ENCODE results near the gene SYNGR3.
A peak's percentile ranks its signal among the peaks of the same experiment; 100 is the strongest.
"Not testable (repeated sequence)": the region's sequence is repeated elsewhere in the genome, so short reads cannot be mapped to it uniquely, and the experiment has no call there.

The SYNGR3 gene

GRCh38 chr16:2009791-2010510 is 20.2 kb downstream of the SYNGR3 start, which contains the start of gene ZNF598:
Gene ZNF598, minus strand, starts transcription at chr16:2009821.
- Histone ChIP-seq H3K27me3 (ENCODE audit: control insufficient read depth in 2 of 2, insufficient read depth in 2 of 2, low read length in 2 of 2) (no peaks in the 10 kb centered on the region), H3K9ac (ENCODE audit: low read depth in 1 of 2, low read length in 2 of 2) (peak within 1 kb of the TSS; percentile 93 to 95), H3K4me3 (ENCODE audit: low read length in 2 of 2) (peak within 1 kb of the TSS; percentile 81 to 84), H3K27ac (ENCODE audit: low read depth in 2 of 2, low read length in 2 of 2) (peak within 1 kb of the TSS; percentile 84 to 90), H3K4me1 (ENCODE audit: control insufficient read depth in 2 of 2, insufficient read depth in 2 of 2, low read length in 2 of 2) (peaks cover 27 to 32% of the 10 kb centered on the region in 2 donors), H3K36me3 (ENCODE audit: control insufficient read depth in 2 of 2, insufficient read depth in 2 of 2, low read length in 2 of 2) (no peaks in the 10 kb centered on the region), H3K9me3 (ENCODE audit: control insufficient read depth in 2 of 2, low read length in 2 of 2) (no peaks in the 10 kb centered on the region)

GRCh38 chr16:2011726-2012125 is 22.0 kb downstream of the SYNGR3 start:
- not testable (repeated sequence) for H3K9ac ChIP-seq (ENCODE audit: low read depth in 1 of 2, low read length in 2 of 2); H3K4me3 ChIP-seq (ENCODE audit: low read length in 2 of 2); H3K27ac ChIP-seq (ENCODE audit: low read depth in 2 of 2, low read length in 2 of 2); H3K9me3 ChIP-seq (ENCODE audit: control insufficient read depth in 2 of 2, low read length in 2 of 2); H3K27me3 ChIP-seq (ENCODE audit: control insufficient read depth in 2 of 2, insufficient read depth in 2 of 2, low read length in 2 of 2); H3K36me3 ChIP-seq (ENCODE audit: control insufficient read depth in 2 of 2, insufficient read depth in 2 of 2, low read length in 2 of 2)
- H3K4me1 ChIP-seq (ENCODE audit: control insufficient read depth in 2 of 2, insufficient read depth in 2 of 2, low read length in 2 of 2), result peaks cover 34 to 41% of the 10 kb centered on the region in 2 donors

- H3K4me1 ChIP-seq (ENCODE audit: control insufficient read depth in 2 of 2, insufficient read depth in 2 of 2, low read length in 2 of 2), result peaks cover 19 to 24% of the 10 kb centered on the region in 2 donors
- no peaks in the 10 kb centered on the region for H3K36me3 ChIP-seq (ENCODE audit: control insufficient read depth in 2 of 2, insufficient read depth in 2 of 2, low read length in 2 of 2)
- no peak overlapping the region for H3K27ac ChIP-seq (ENCODE audit: low read depth in 2 of 2, low read length in 2 of 2)
- H3K9me3 ChIP-seq (ENCODE audit: control insufficient read depth in 2 of 2, low read length in 2 of 2), result no peaks in the 10 kb centered on the region
- H3K4me3 ChIP-seq (ENCODE audit: low read length in 2 of 2), result no peak overlapping the region
- no peak overlapping the region for H3K9ac ChIP-seq (ENCODE audit: low read depth in 1 of 2, low read length in 2 of 2)
- H3K27me3 ChIP-seq (ENCODE audit: control insufficient read depth in 2 of 2, insufficient read depth in 2 of 2, low read length in 2 of 2), result no peaks in the 10 kb centered on the region
These were observed 23.8 kb downstream of the SYNGR3 start for GRCh38 chr16:2013527-2013926.

- no peak overlapping the region for H3K4me3 ChIP-seq (ENCODE audit: low read length in 2 of 2)
- peak overlapping the region; percentile 72 to 82 for H3K9ac ChIP-seq (ENCODE audit: low read depth in 1 of 2, low read length in 2 of 2)
- H3K27me3 ChIP-seq (ENCODE audit: control insufficient read depth in 2 of 2, insufficient read depth in 2 of 2, low read length in 2 of 2), result peaks cover 13 to 15% of the 10 kb centered on the region in 2 donors
- no peaks in the 10 kb centered on the region for H3K9me3 ChIP-seq (ENCODE audit: control insufficient read depth in 2 of 2, low read length in 2 of 2)
- H3K36me3 ChIP-seq (ENCODE audit: control insufficient read depth in 2 of 2, insufficient read depth in 2 of 2, low read length in 2 of 2), result no peaks in the 10 kb centered on the region
- peak overlapping the region; percentile 92 to 95 for H3K27ac ChIP-seq (ENCODE audit: low read depth in 2 of 2, low read length in 2 of 2)
- peaks cover 11 to 15% of the 10 kb centered on the region in 2 donors for H3K4me1 ChIP-seq (ENCODE audit: control insufficient read depth in 2 of 2, insufficient read depth in 2 of 2, low read length in 2 of 2)
These were observed 25.6 kb downstream of the SYNGR3 start for GRCh38 chr16:2015117-2015946.

- peak overlapping the region; percentile 72 to 82 for H3K9ac ChIP-seq (ENCODE audit: low read depth in 1 of 2, low read length in 2 of 2)
- no peaks in the 10 kb centered on the region for H3K36me3 ChIP-seq (ENCODE audit: control insufficient read depth in 2 of 2, insufficient read depth in 2 of 2, low read length in 2 of 2)
- peak overlapping the region; percentile 92 to 95 for H3K27ac ChIP-seq (ENCODE audit: low read depth in 2 of 2, low read length in 2 of 2)
These were observed 26.1 kb downstream of the SYNGR3 start for GRCh38 chr16:2015947-2016208.

GRCh38 chr16:2016407-2016922 is 26.7 kb downstream of the SYNGR3 start:
- peaks cover 18 to 19% of the 10 kb centered on the region in 2 donors for H3K27me3 ChIP-seq (ENCODE audit: control insufficient read depth in 2 of 2, insufficient read depth in 2 of 2, low read length in 2 of 2)
- peaks cover 8 to 15% of the 10 kb centered on the region in 2 donors for H3K4me1 ChIP-seq (ENCODE audit: control insufficient read depth in 2 of 2, insufficient read depth in 2 of 2, low read length in 2 of 2)
- H3K9me3 ChIP-seq (ENCODE audit: control insufficient read depth in 2 of 2, low read length in 2 of 2), result no peaks in the 10 kb centered on the region
- H3K27ac ChIP-seq (ENCODE audit: low read depth in 2 of 2, low read length in 2 of 2), result no peak overlapping the region
- H3K36me3 ChIP-seq (ENCODE audit: control insufficient read depth in 2 of 2, insufficient read depth in 2 of 2, low read length in 2 of 2), result no peaks in the 10 kb centered on the region
- H3K4me3 ChIP-seq (ENCODE audit: low read length in 2 of 2), result no peak overlapping the region
- no peak overlapping the region for H3K9ac ChIP-seq (ENCODE audit: low read depth in 1 of 2, low read length in 2 of 2)

More at GRCh38 chr16:2015947-2016208, 26.1 kb downstream of the SYNGR3 start:
- Histone ChIP-seq H3K9me3 (ENCODE audit: control insufficient read depth in 2 of 2, low read length in 2 of 2) (no peaks in the 10 kb centered on the region), H3K27me3 (ENCODE audit: control insufficient read depth in 2 of 2, insufficient read depth in 2 of 2, low read length in 2 of 2) (peaks cover 18 to 19% of the 10 kb centered on the region in 2 donors), H3K4me1 (ENCODE audit: control insufficient read depth in 2 of 2, insufficient read depth in 2 of 2, low read length in 2 of 2) (peaks cover 8 to 15% of the 10 kb centered on the region in 2 donors), H3K4me3 (ENCODE audit: low read length in 2 of 2) (no peak overlapping the region)

- H3K27ac ChIP-seq (ENCODE audit: low read depth in 2 of 2, low read length in 2 of 2), result no peak within 1 kb of the TSS
- no peaks in the 10 kb centered on the region for H3K36me3 ChIP-seq (ENCODE audit: control insufficient read depth in 2 of 2, insufficient read depth in 2 of 2, low read length in 2 of 2)
- H3K9me3 ChIP-seq (ENCODE audit: control insufficient read depth in 2 of 2, low read length in 2 of 2), result no peaks in the 10 kb centered on the region
- H3K27me3 ChIP-seq (ENCODE audit: control insufficient read depth in 2 of 2, insufficient read depth in 2 of 2, low read length in 2 of 2), result peaks cover 18 to 19% of the 10 kb centered on the region in 2 donors
- H3K9ac ChIP-seq (ENCODE audit: low read depth in 1 of 2, low read length in 2 of 2), result no peak within 1 kb of the TSS
- no peak within 1 kb of the TSS for H3K4me3 ChIP-seq (ENCODE audit: low read length in 2 of 2)
- H3K4me1 ChIP-seq (ENCODE audit: control insufficient read depth in 2 of 2, insufficient read depth in 2 of 2, low read length in 2 of 2), result peaks cover 20 to 26% of the 10 kb centered on the region in 2 donors
These were observed 29.7 kb downstream of the SYNGR3 start, which contains the start of gene NPW for GRCh38 chr16:2019518-2019920. Gene NPW, plus strand, starts transcription at chr16:2019785.

GRCh38 chr16:2019921-2020831 is 30.4 kb downstream of the SYNGR3 start:
- peaks cover 18 to 19% of the 10 kb centered on the region in 2 donors for H3K27me3 ChIP-seq (ENCODE audit: control insufficient read depth in 2 of 2, insufficient read depth in 2 of 2, low read length in 2 of 2)
- no peak overlapping the region for H3K4me3 ChIP-seq (ENCODE audit: low read length in 2 of 2)
- H3K4me1 ChIP-seq (ENCODE audit: control insufficient read depth in 2 of 2, insufficient read depth in 2 of 2, low read length in 2 of 2), result peaks cover 18 to 26% of the 10 kb centered on the region in 2 donors
- H3K9me3 ChIP-seq (ENCODE audit: control insufficient read depth in 2 of 2, low read length in 2 of 2), result no peaks in the 10 kb centered on the region
- H3K27ac ChIP-seq (ENCODE audit: low read depth in 2 of 2, low read length in 2 of 2), result no peak overlapping the region
- H3K36me3 ChIP-seq (ENCODE audit: control insufficient read depth in 2 of 2, insufficient read depth in 2 of 2, low read length in 2 of 2), result no peaks in the 10 kb centered on the region
- no peak overlapping the region for H3K9ac ChIP-seq (ENCODE audit: low read depth in 1 of 2, low read length in 2 of 2)

GRCh38 chr16:2022723-2023091 is 32.9 kb downstream of the SYNGR3 start:
- Histone ChIP-seq H3K9ac (ENCODE audit: low read depth in 1 of 2, low read length in 2 of 2) (peak overlapping the region; percentile 13 to 47), H3K4me1 (ENCODE audit: control insufficient read depth in 2 of 2, insufficient read depth in 2 of 2, low read length in 2 of 2) (peaks cover 16 to 23% of the 10 kb centered on the region in 2 donors)

More at GRCh38 chr16:2022723-2023091, 32.9 kb downstream of the SYNGR3 start:
- Histone ChIP-seq H3K9me3 (ENCODE audit: control insufficient read depth in 2 of 2, low read length in 2 of 2) (no peaks in the 10 kb centered on the region), H3K4me3 (ENCODE audit: low read length in 2 of 2) (peak overlapping the region; percentile 6 to 56), H3K36me3 (ENCODE audit: control insufficient read depth in 2 of 2, insufficient read depth in 2 of 2, low read length in 2 of 2) (no peaks in the 10 kb centered on the region), H3K27me3 (ENCODE audit: control insufficient read depth in 2 of 2, insufficient read depth in 2 of 2, low read length in 2 of 2) (peaks cover 18 to 19% of the 10 kb centered on the region in 2 donors), H3K27ac (ENCODE audit: low read depth in 2 of 2, low read length in 2 of 2) (peak overlapping the region in 1 of 2 donors; percentile 82)
